ENCODE measurements around the gene UIMC1. TPM values are rescaled to one million over a fixed set of nuclear protein-coding genes. Genes with fewer than 3 reads are reported as not detected.

Gene UIMC1
- total RNA-seq, 1 donor from 2014 or later, result 72.5 TPM

- Mint-ChIP-seq H3K4me1 (peaks cover 38% of the 10 kb centered on the region), H3K27ac (peak overlapping the region; percentile 47), H3K27me3 (no peaks in the 10 kb centered on the region), H3K36me3 (ENCODE audit: low read depth) (peaks cover 36% of the 10 kb centered on the region), H3K4me3 (no peak overlapping the region), H3K9me3 (no peaks in the 10 kb centered on the region)
- ATAC-seq (ENCODE audit: low read depth) (no peak), DNase-seq (no peak)
- intact Hi-C loops (cut with micrococcal nuclease), result no loop called here
- TF ChIP-seq, protein P1, sequence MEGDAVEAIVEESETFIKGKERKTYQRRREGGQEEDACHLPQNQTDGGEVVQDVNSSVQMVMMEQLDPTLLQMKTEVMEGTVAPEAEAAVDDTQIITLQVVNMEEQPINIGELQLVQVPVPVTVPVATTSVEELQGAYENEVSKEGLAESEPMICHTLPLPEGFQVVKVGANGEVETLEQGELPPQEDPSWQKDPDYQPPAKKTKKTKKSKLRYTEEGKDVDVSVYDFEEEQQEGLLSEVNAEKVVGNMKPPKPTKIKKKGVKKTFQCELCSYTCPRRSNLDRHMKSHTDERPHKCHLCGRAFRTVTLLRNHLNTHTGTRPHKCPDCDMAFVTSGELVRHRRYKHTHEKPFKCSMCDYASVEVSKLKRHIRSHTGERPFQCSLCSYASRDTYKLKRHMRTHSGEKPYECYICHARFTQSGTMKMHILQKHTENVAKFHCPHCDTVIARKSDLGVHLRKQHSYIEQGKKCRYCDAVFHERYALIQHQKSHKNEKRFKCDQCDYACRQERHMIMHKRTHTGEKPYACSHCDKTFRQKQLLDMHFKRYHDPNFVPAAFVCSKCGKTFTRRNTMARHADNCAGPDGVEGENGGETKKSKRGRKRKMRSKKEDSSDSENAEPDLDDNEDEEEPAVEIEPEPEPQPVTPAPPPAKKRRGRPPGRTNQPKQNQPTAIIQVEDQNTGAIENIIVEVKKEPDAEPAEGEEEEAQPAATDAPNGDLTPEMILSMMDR (IDR thresholded peaks at IDR 0.05), result no peak
- ChIA-PET POLR2A (no interaction called here), CTCF (no interaction called here)
Measured at GRCh38 chr5:177024559-177024958, 18.0 kb upstream of the UIMC1 start.

- CTCF ChIA-PET, result interaction anchor here (0.8 kb wide), 1 partner anchor 362 kb away, joined by 3 read pairs; no protein-coding TSS in a partner anchor
- DNase-seq (peak; percentile 16), ATAC-seq (ENCODE audit: low read depth) (no peak)
- no peaks in the 10 kb centered on the region for H3K27me3 Mint-ChIP-seq
- POLR2A ChIA-PET, result interaction anchor here (0.8 to 2.0 kb wide), 4 partner anchors 10 to 111 kb away, joined by 3 to 17 read pairs (median 4); partner anchors contain the start of genes NSD1 and UIMC1
- intact Hi-C loops (cut with micrococcal nuclease), result no loop called here
- peak overlapping the region; percentile 89 for H3K27ac Mint-ChIP-seq
- TF ChIP-seq, protein P1 (IDR thresholded peaks at IDR 0.05), result no peak
- H3K4me1 Mint-ChIP-seq, result peaks cover 36% of the 10 kb centered on the region
- peaks cover 30% of the 10 kb centered on the region for H3K36me3 Mint-ChIP-seq (ENCODE audit: low read depth)
- H3K9me3 Mint-ChIP-seq, result no peaks in the 10 kb centered on the region
- H3K4me3 Mint-ChIP-seq, result peak overlapping the region; percentile 95
Measured at GRCh38 chr5:177023303-177023664, 16.7 kb upstream of the UIMC1 start.

DNA sequence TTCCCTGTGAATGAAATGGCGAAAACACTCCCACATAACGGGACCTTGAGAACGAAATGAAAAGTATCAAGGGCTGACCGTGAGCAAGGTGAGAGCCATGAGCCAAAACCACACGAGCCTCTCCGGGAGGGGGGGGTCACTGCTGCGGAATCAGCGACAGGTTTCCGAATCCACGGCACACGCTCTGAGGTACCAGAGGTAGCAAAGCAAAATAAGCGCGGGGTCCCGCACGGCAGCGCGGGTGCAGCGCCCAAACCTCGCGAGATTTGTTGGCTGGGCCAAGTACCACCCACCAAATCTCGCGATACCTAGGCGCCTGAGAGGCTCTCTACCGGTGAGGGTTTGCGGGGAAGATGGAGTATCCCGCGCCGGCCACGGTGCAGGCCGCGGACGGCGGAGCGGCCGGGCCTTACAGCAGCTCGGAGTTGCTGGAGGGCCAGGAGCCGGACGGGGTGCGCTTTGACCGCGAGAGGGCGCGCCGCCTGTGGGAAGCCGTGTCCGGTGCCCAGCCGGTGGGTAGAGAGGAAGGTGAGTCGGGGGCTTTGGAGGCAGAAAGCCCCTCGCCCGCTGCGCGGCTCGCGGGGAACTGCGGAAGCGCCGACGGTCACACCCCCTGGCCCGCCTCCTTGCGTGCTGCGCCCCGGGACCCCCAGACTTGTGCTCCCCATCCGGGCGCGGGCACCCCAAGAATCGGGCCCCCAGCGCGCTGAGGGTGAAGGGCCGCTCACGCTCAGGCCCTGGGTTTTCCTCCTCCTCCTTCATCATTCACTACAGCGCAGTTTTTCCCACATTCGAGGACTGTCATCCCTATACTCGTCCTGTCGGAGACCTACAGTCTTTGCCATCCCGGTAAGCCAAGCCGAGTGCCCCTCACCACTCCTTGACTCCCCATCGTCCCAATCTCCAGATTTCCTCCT is 16.1 kb upstream of the UIMC1 start, which contains the start of gene ZNF346:
Gene ZNF346 (plus strand): TSS at position 311 of the 917 bp plus-strand sequence. CDS start 43 bp downstream, at position 354.
- H3K27me3 Mint-ChIP-seq, result no peaks in the 10 kb centered on the region
- H3K9me3 Mint-ChIP-seq, result no peaks in the 10 kb centered on the region
- TF ChIP-seq, protein P1 (IDR thresholded peaks at IDR 0.05), result no peak
- intact Hi-C loops (cut with micrococcal nuclease), result loop anchor here (1.0 kb wide), 2 partner anchors 16 to 28 kb away; partner anchors contain the start of gene UIMC1
- ChIA-PET POLR2A (interaction anchor here (0.8 to 2.0 kb wide), 5 partner anchors 10 to 111 kb away, joined by 3 to 17 read pairs (median 4); partner anchors contain the start of genes NSD1 and UIMC1), CTCF (interaction anchor here (0.7 to 1.0 kb wide), 4 partner anchors 17 to 362 kb away, joined by 3 to 5 read pairs (median 3); no protein-coding TSS in a partner anchor)
- H3K4me3 Mint-ChIP-seq, result peak within 1 kb of the TSS; percentile 95
- H3K27ac Mint-ChIP-seq, result peak within 1 kb of the TSS; percentile 89
- H3K4me1 Mint-ChIP-seq, result peaks cover 36% of the 10 kb centered on the region
- ATAC-seq (ENCODE audit: low read depth) (peak; percentile 99), DNase-seq (peak; percentile 80)
- H3K36me3 Mint-ChIP-seq (ENCODE audit: low read depth), result peaks cover 27% of the 10 kb centered on the region

DNA sequence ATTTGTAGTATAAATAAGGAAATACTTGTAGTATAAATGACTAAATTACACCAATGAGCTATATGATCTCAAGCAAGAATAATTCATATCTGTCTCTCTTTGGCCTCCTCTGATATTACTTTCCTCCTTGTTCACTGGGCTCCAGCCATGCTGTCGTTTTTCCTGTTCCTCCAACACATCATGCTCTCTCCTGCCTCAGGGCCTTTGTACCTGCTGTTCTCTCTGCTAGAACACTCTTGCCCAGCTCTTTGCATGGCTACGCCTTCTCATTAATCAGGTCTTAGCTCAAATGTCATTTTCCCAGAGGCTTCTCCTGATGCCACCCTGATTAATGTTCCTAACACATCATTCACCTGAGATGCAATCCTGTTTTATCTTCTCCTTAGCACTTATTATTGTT is 13.5 kb upstream of the UIMC1 start:
- ChIA-PET CTCF (interaction anchor here (0.6 kb wide), 1 partner anchor 76 kb away, joined by 3 read pairs; no protein-coding TSS in a partner anchor), POLR2A (interaction anchor here (0.6 to 1.4 kb wide), 3 partner anchors 10 to 114 kb away, joined by 3 to 4 read pairs (median 3); partner anchors contain the start of genes NSD1 and UIMC1)
- Mint-ChIP-seq H3K27me3 (no peaks in the 10 kb centered on the region), H3K36me3 (ENCODE audit: low read depth) (peaks cover 10% of the 10 kb centered on the region), H3K27ac (no peak overlapping the region), H3K4me3 (no peak overlapping the region), H3K4me1 (peaks cover 30% of the 10 kb centered on the region), H3K9me3 (no peaks in the 10 kb centered on the region)
- DNase-seq, result no peak
- TF ChIP-seq, protein P1 (IDR thresholded peaks at IDR 0.05), result no peak
- ATAC-seq (ENCODE audit: low read depth), result no peak
- intact Hi-C loops (cut with micrococcal nuclease), result no loop called here

- Mint-ChIP-seq H3K4me3 (no peak overlapping the region), H3K36me3 (ENCODE audit: low read depth) (peaks cover 7% of the 10 kb centered on the region), H3K27me3 (no peaks in the 10 kb centered on the region), H3K27ac (no peak overlapping the region), H3K9me3 (no peaks in the 10 kb centered on the region), H3K4me1 (peaks cover 18% of the 10 kb centered on the region)
- TF ChIP-seq, protein P1 (IDR thresholded peaks at IDR 0.05), result no peak
- no peak for ATAC-seq (ENCODE audit: low read depth)
- DNase-seq, result no peak
- ChIA-PET POLR2A (no interaction called here), CTCF (no interaction called here)
- intact Hi-C loops (cut with micrococcal nuclease), result no loop called here
Measured at GRCh38 chr5:177018341-177018740, 11.8 kb upstream of the UIMC1 start.

All from activated B cell treated with CpG ODN at 0.5 μM for 24 hours (primary cell).